Natural killer cell (primary cell): ENCODE results near the gene DMRT1. TPM values are rescaled to one million over a fixed set of nuclear protein-coding genes. Genes with fewer than 3 reads are reported as not detected.

ENCODE experiments used
- ATAC-seq, 3 donors: fragments of 150-1000 bp in 2 of 3; fragments of 200-7000 bp in 1 of 3; cut with Tn5 transposase; 1 replicate in 1 of 3; 2 replicates in 2 of 3; pipeline ENCODE4 v1.10.0; 2021; ENCODE audit warnings: mild to moderate bottlenecking in 2 of 3, moderate library complexity in 2 of 3
- DNase-seq, 2 donors: peaks; one replicate each; pipeline versions ENCODE4 v3.0.0 to v3.0.0-alpha.2; 2013 to 2021; ENCODE audit warnings: mixed read lengths in 1 of 2
- H3K27ac ChIP-seq: one replicate; pipeline ENCODE4 v1.5.1; 2013; ENCODE audit warnings: mild to moderate bottlenecking, low read length
- H3K27me3 ChIP-seq: one replicate; pipeline ENCODE4 v1.6.1; 2013; ENCODE audit warnings: low read length; ENCODE audit not compliant: control insufficient read depth, insufficient read depth
- H3K36me3 ChIP-seq: one replicate; pipeline ENCODE4 v1.6.1; 2013; ENCODE audit warnings: low read length; ENCODE audit not compliant: control insufficient read depth, insufficient read depth
- H3K4me1 ChIP-seq: one replicate; pipeline ENCODE4 v1.6.1; 2013; ENCODE audit warnings: low read length; ENCODE audit not compliant: control insufficient read depth, insufficient read depth
- H3K4me3 ChIP-seq: one replicate; pipeline ENCODE4 v1.5.1; 2013; ENCODE audit warnings: low read length
- H3K9me3 ChIP-seq: one replicate; pipeline ENCODE4 v1.6.1; 2013; ENCODE audit warnings: low read length; ENCODE audit not compliant: control insufficient read depth, insufficient read depth
- H3K27ac Mint-ChIP-seq, 2 donors: one replicate each; pipeline ENCODE4 v1.8.0; 2022; ENCODE audit warnings: mild to moderate bottlenecking in 2 of 2, mixed read lengths in 2 of 2, moderate library complexity in 1 of 2
- H3K27me3 Mint-ChIP-seq, 2 donors: one replicate each; pipeline ENCODE4 v1.8.0; 2022; ENCODE audit warnings: low read depth in 2 of 2, mixed read lengths in 2 of 2
- H3K36me3 Mint-ChIP-seq: one replicate; pipeline ENCODE4 v1.8.0; 2022; ENCODE audit warnings: mixed read lengths
- H3K4me1 Mint-ChIP-seq, 2 donors: one replicate each; pipeline ENCODE4 v1.8.0; 2022; ENCODE audit warnings: mixed read lengths in 2 of 2
- H3K4me3 Mint-ChIP-seq: one replicate; pipeline ENCODE4 v1.8.0; 2022; ENCODE audit warnings: mild to moderate bottlenecking, moderate library complexity, mixed read lengths
- H3K9me3 Mint-ChIP-seq, 2 donors: one replicate each; pipeline ENCODE4 v1.8.0; 2022; ENCODE audit warnings: mixed read lengths in 2 of 2
- WGBS: methylation state at CpG from one replicate; pipeline ENCODE4 v1.1.7; 2013; ENCODE audit warnings: missing lambda C conversion rate; ENCODE audit not compliant: insufficient coverage; 5-methylcytosine and 5-hydroxymethylcytosine counted together
- intact Hi-C: fragments of 100-400 bp; cut with micrococcal nuclease; formaldehyde crosslinking; loops from one replicate; pipeline ENCODE4 v1.14.2; 2022
- total RNA-seq, 4 donors: library from RNA; stranded (reverse); fragments of 120-200 nt in 1 of 4; gene quantifications; one replicate each; pipeline versions ENCODE4 v1.2.3 to v1.2.4, GENCODE V29; 2013 to 2022
- TF ChIP-seq, protein P1 (sequence below): fragments of 200-600 bp; IDR thresholded peaks from one replicate; pipeline ENCODE4 v1.8.0; 2022; ENCODE audit warnings: antibody characterized with exemption

DMRT1 gene
- total RNA-seq, 3 donors from 2014 or later (not counting 1 experiment from before 2014, with no cell fraction given) = not detected

DNA sequence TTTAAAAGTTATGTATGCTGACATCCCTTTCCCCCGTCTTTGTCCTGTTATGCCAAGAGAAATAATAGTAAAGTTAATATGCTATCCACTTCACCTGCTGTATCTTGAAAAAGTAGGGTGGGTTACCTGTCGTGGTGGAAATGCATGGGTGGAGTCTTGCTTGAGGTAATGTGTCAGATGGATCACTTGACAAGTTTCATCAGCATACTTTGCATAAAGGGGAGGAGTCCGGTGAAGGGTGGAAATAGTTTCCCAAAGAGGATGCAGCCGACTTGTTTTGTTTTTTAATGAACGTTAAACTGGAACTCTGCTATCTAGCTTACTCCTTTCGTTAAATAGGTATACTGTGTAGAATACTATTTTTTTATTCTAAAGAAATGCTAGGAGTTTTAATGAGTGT, 125.9 kb downstream of the DMRT1 start:
- Mint-ChIP-seq H3K27me3 (peaks cover 58 to 77% of the 10 kb centered on the region in 2 donors), H3K4me3 (no peak overlapping the region), H3K9me3 (no peaks in the 10 kb centered on the region), H3K36me3 (no peaks in the 10 kb centered on the region), H3K27ac (no peak overlapping the region), H3K4me1 (peaks cover 5 to 6% of the 10 kb centered on the region in 2 donors)
- no peak overlapping the region for H3K4me3 ChIP-seq
- peaks cover 24% of the 10 kb centered on the region for H3K4me1 ChIP-seq
- no peaks in the 10 kb centered on the region for H3K9me3 ChIP-seq
- intact Hi-C loops = no loop called here
- TF ChIP-seq, protein P1, sequence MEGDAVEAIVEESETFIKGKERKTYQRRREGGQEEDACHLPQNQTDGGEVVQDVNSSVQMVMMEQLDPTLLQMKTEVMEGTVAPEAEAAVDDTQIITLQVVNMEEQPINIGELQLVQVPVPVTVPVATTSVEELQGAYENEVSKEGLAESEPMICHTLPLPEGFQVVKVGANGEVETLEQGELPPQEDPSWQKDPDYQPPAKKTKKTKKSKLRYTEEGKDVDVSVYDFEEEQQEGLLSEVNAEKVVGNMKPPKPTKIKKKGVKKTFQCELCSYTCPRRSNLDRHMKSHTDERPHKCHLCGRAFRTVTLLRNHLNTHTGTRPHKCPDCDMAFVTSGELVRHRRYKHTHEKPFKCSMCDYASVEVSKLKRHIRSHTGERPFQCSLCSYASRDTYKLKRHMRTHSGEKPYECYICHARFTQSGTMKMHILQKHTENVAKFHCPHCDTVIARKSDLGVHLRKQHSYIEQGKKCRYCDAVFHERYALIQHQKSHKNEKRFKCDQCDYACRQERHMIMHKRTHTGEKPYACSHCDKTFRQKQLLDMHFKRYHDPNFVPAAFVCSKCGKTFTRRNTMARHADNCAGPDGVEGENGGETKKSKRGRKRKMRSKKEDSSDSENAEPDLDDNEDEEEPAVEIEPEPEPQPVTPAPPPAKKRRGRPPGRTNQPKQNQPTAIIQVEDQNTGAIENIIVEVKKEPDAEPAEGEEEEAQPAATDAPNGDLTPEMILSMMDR = no peak
- no peak for DNase-seq
- 16% methylated on average over 4 of the region's 6 CpGs for WGBS
- no peak overlapping the region for H3K27ac ChIP-seq
- no peaks in the 10 kb centered on the region for H3K36me3 ChIP-seq
- no peak for ATAC-seq
- peaks cover 57% of the 10 kb centered on the region for H3K27me3 ChIP-seq

DNA sequence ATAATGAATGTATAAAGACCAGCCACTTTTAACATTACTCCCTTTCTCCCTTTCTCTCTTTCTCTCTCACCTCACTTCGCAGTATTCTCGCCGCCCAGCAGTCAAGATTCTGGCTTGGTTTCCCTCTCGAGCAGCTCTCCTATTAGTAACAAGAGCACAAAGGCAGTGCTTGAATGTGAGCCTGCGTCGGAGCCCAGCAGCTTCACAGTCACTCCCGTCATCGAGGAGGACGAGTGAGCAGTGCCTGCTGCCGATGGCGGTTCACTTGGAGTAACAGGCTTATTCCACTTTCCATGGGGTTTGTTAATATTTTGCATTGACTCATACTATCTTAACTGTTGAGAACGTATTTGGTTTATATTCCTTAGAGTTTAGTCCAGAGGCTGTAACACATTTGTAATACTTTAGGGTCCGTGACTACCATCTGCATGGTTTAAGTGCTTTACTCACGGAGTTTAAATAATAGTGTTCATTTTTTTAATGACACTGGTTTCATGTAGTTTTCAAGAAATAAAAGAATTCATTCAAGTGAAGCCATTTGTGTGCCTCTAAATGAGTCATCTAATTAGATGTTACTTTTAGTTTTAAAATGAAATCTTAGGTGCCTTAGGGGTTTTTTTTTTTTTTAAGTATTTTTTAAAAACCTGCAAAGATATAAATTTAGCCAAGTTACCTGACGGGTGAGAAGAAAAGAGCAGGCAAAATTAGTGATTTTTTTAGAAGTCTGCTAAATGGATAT, 126.6 kb downstream of the DMRT1 start:
- H3K27me3 ChIP-seq = peaks cover 57% of the 10 kb centered on the region
- ATAC-seq = no peak
- H3K27ac Mint-ChIP-seq = no peak overlapping the region
- H3K36me3 Mint-ChIP-seq = no peaks in the 10 kb centered on the region
- TF ChIP-seq, protein P1 = no peak
- peaks cover 28% of the 10 kb centered on the region for H3K4me1 ChIP-seq
- 14% methylated on average over 12 of the region's 15 CpGs for WGBS
- H3K27ac ChIP-seq = no peak overlapping the region
- no peaks in the 10 kb centered on the region for H3K36me3 ChIP-seq
- no peak overlapping the region for H3K4me3 ChIP-seq
- H3K27me3 Mint-ChIP-seq = peaks cover 55 to 73% of the 10 kb centered on the region in 2 donors
- H3K9me3 Mint-ChIP-seq = no peaks in the 10 kb centered on the region
- no peaks in the 10 kb centered on the region for H3K9me3 ChIP-seq
- peaks cover 5 to 6% of the 10 kb centered on the region in 2 donors for H3K4me1 Mint-ChIP-seq
- no peak overlapping the region for H3K4me3 Mint-ChIP-seq
- DNase-seq = no peak
- intact Hi-C loops = no loop called here

DNA sequence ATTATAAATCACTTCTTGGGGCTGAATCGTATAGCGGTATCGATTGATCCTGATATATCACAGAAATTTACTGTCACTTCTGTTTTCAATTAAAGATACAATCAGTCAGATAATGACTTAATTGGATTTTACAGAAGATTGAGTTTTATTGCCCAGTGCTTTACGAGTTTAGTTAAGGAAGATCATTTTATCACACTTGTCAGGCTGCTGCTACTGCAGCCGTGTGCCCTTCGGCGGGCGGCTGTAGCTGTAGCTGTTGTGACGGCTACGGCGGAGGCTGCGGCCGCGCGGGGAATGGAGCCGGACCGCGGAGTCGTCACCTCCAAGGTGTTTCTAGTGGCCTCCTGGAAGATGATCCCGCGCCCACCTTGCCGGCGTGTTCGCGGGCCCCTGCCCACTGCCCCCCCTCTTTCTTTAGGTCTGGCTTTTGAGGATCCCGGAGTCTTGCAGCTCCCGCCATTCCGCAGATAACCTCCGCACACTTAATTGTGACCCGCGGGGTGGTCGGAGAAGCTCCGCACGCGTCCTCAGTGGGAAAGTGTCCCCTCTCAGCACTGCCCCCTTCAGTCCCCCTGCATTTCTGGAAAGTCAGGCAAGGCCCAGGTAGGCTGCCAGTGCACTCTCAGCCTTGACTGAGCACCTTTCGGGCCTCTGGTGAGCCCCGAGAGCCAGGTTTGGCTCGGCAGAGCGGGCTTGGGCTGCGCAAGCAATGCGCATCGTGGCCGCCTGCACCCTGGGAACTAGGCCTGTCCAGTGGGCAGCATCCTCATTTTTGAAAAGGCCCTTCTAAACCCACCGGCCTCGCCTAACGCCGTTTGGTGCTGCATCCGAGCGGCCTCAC, 128.0 kb downstream of the DMRT1 start:
- 10% methylated on average over 46 of the region's 49 CpGs for WGBS
- H3K27me3 ChIP-seq = peaks cover 64% of the 10 kb centered on the region
- H3K4me3 ChIP-seq = no peak overlapping the region
- DNase-seq = no peak
- intact Hi-C loops = no loop called here
- peaks cover 58 to 76% of the 10 kb centered on the region in 2 donors for H3K27me3 Mint-ChIP-seq
- H3K4me1 Mint-ChIP-seq = peaks cover 5 to 6% of the 10 kb centered on the region in 2 donors
- no peaks in the 10 kb centered on the region for H3K36me3 Mint-ChIP-seq
- no peak overlapping the region for H3K27ac ChIP-seq
- H3K4me1 ChIP-seq = peaks cover 29% of the 10 kb centered on the region
- TF ChIP-seq, protein P1 = no peak
- ATAC-seq = no peak
- H3K9me3 ChIP-seq = no peaks in the 10 kb centered on the region
- H3K9me3 Mint-ChIP-seq = no peaks in the 10 kb centered on the region
- H3K36me3 ChIP-seq = no peaks in the 10 kb centered on the region
- no peak overlapping the region for H3K27ac Mint-ChIP-seq
- H3K4me3 Mint-ChIP-seq = no peak overlapping the region
